Stimulated activated CD4-positive, alpha-beta T cell treated with anti-CD3 and anti-CD28 coated beads, Interleukin-4, amount 100 ng/mL, for 4 hours (primary cell): ENCODE measurements around the gene DST.

ENCODE experiments used
- DNase-seq, 2 experiments: peaks; one replicate each; pipeline ENCODE4 v3.0.0-alpha.2; 2020

The DST gene

GRCh38 chr6:56534680-56535419 lies 107.8 kb downstream of the DST start:
- DNase-seq = no peak

- no peak for DNase-seq
Measured at GRCh38 chr6:56532766-56533551, 109.7 kb downstream of the DST start.

GRCh38 chr6:56531839-56532595 lies 110.7 kb downstream of the DST start:
- DNase-seq = no peak

GRCh38 chr6:56529594-56530191 lies 113.0 kb downstream of the DST start:
- DNase-seq = no peak

- DNase-seq = no peak
Measured at GRCh38 chr6:56528412-56528841, 114.3 kb downstream of the DST start.

GRCh38 chr6:56527934-56528333 lies 114.8 kb downstream of the DST start:
- no peak for DNase-seq

GRCh38 chr6:56526860-56527544 lies 115.7 kb downstream of the DST start:
- DNase-seq = no peak

GRCh38 chr6:56525974-56526789 lies 116.5 kb downstream of the DST start:
- DNase-seq = no peak

GRCh38 chr6:56524891-56525703 lies 117.6 kb downstream of the DST start:
- no peak for DNase-seq

- DNase-seq = no peak
Measured at GRCh38 chr6:56522495-56523270, 120.0 kb downstream of the DST start.

GRCh38 chr6:56521976-56522375 lies 120.7 kb downstream of the DST start:
- DNase-seq = no peak

- no peak for DNase-seq
Measured at GRCh38 chr6:56521454-56521853, 121.2 kb downstream of the DST start.

GRCh38 chr6:56520218-56520617 lies 122.5 kb downstream of the DST start:
- DNase-seq = no peak

- no peak for DNase-seq
Measured at GRCh38 chr6:56518995-56519767, 123.5 kb downstream of the DST start.

GRCh38 chr6:56517155-56517745 lies 125.4 kb downstream of the DST start:
- no peak for DNase-seq

- no peak for DNase-seq
Measured at GRCh38 chr6:56516003-56516402, 126.7 kb downstream of the DST start.

GRCh38 chr6:56515081-56515905 lies 127.4 kb downstream of the DST start:
- DNase-seq = no peak

- DNase-seq = no peak
Measured at GRCh38 chr6:56514395-56514794, 128.3 kb downstream of the DST start.
